Fibroblast of lung (primary cell): ENCODE measurements around the gene KIAA1671. TPM values are rescaled to one million over a fixed set of nuclear protein-coding genes. Genes with fewer than 3 reads are reported as not detected.

ENCODE experiments used
- DNase-seq, 2 donors: peaks; one replicate each; pipeline versions ENCODE4 v3.0.0 to v3.0.0-alpha.2; 2010; ENCODE audit warnings: low read depth in 2 of 2
- H2AFZ ChIP-seq: 2 replicates; pipeline ENCODE4 v1.5.1; 2012; ENCODE audit warnings: low read length, control low read depth, inconsistent platforms
- H3K27ac ChIP-seq: 2 replicates; pipeline ENCODE4 v1.5.1; 2011; ENCODE audit warnings: low read length, control low read depth; ENCODE audit not compliant: insufficient read depth
- H3K27me3 ChIP-seq: 2 replicates; pipeline ENCODE4 v1.5.1; 2011; ENCODE audit warnings: mild to moderate bottlenecking, low read length; ENCODE audit not compliant: control insufficient read depth, insufficient read depth
- H3K36me3 ChIP-seq: 2 replicates; pipeline ENCODE4 v1.5.1; 2011; ENCODE audit warnings: low read length; ENCODE audit not compliant: control insufficient read depth, insufficient read depth
- H3K4me1 ChIP-seq: 2 replicates; pipeline ENCODE4 v1.5.1; 2011; ENCODE audit warnings: low read length; ENCODE audit not compliant: control insufficient read depth, insufficient read depth; ENCODE audit errors: extremely low read depth
- H3K4me2 ChIP-seq: 2 replicates; pipeline ENCODE4 v1.5.1; 2011; ENCODE audit warnings: low read length, control low read depth; ENCODE audit not compliant: insufficient read depth; ENCODE audit errors: extremely low read depth
- H3K4me3 ChIP-seq, 4 experiments: fragments of 200-600 bp in 1 of 4; sonication (generic) in 1 of 4; replicated peaks in 1 of 4; 2 replicates each; pipeline ENCODE4 v1.5.1; 2011 to 2016; ENCODE audit warnings: low read length in 4 of 4, low read depth in 3 of 4, mild to moderate bottlenecking in 3 of 4, control low read depth in 2 of 4, inconsistent platforms in 1 of 4, mixed read lengths in 1 of 4; ENCODE audit not compliant: insufficient read depth in 1 of 4; ENCODE audit errors: control extremely low read depth in 1 of 4
- H3K79me2 ChIP-seq: 2 replicates; pipeline ENCODE4 v1.5.1; 2012; ENCODE audit warnings: mild to moderate bottlenecking, low read length, inconsistent platforms; ENCODE audit not compliant: control insufficient read depth, insufficient read depth
- H3K9ac ChIP-seq: 2 replicates; pipeline ENCODE4 v1.5.1; 2011; ENCODE audit warnings: mild to moderate bottlenecking, low read length, control low read depth; ENCODE audit not compliant: insufficient read depth
- H3K9me3 ChIP-seq: 2 replicates; pipeline ENCODE4 v1.5.1; 2012; ENCODE audit warnings: low read depth, low read length; ENCODE audit not compliant: control insufficient read depth, insufficient read depth
- H4K20me1 ChIP-seq: 2 replicates; pipeline ENCODE4 v1.5.1; 2011; ENCODE audit warnings: low read length; ENCODE audit not compliant: control insufficient read depth, insufficient read depth; ENCODE audit errors: extremely low read depth
- CTCF ChIP-seq, 2 donors: IDR thresholded peaks in 1 of 2; conservative IDR thresholded peaks in 1 of 2; 1 replicate in 1 of 2; 2 replicates in 1 of 2; pipeline ENCODE4 v1.5.1; 2011 to 2012; ENCODE audit warnings: low read length in 2 of 2, control low read depth in 1 of 2, inconsistent platforms in 1 of 2, low read depth in 1 of 2, mild to moderate bottlenecking in 1 of 2
- EZH2 ChIP-seq: IDR thresholded peaks from 2 replicates; pipeline ENCODE4 v1.5.1; 2012; ENCODE audit warnings: low read length, control low read depth, mild to moderate bottlenecking; ENCODE audit errors: missing control alignments
- polyA plus RNA-seq, 2 donors: library from polyadenylated mRNA; depleted of rRNA in 1 of 2; stranded (reverse) in 1 of 2; unstranded in 1 of 2; fragments of >200 nt; gene quantifications; 2 replicates each; pipeline ENCODE4 v1.2.1, GENCODE V29; 2011 to 2012; ENCODE audit warnings: missing spikeins in 1 of 2
- total RNA-seq: library from RNA; depleted of rRNA; stranded (reverse); fragments of >200 nt; gene quantifications from 2 replicates; pipeline ENCODE4 v1.2.1, GENCODE V29; 2014

The KIAA1671 gene
- total and polyA plus RNA-seq, 2 donors (not counting 1 experiment from before 2014, with no cell fraction given): 0.34 to 1.3 TPM

GRCh38 chr22:24984122-24984521, 31.6 kb downstream of the KIAA1671 start:
- Histone ChIP-seq H3K36me3 (no peaks in the 10 kb centered on the region), H2AFZ (no peak overlapping the region), H3K4me3 (no peak overlapping the region), H3K9me3 (no peaks in the 10 kb centered on the region), H4K20me1 (no peaks in the 10 kb centered on the region), H3K4me1 (no peaks in the 10 kb centered on the region), H3K79me2 (no peaks in the 10 kb centered on the region), H3K9ac (no peak overlapping the region), H3K4me2 (no peak overlapping the region), H3K27ac (no peak overlapping the region), H3K27me3 (no peaks in the 10 kb centered on the region)
- TF ChIP-seq EZH2 (no peak), CTCF (conservative IDR thresholded peaks at IDR 0.05 in 1 of 2, IDR thresholded peaks at IDR 0.05 in 1 of 2; ENCODE audit: low read depth in 1 of 2, low read length in 2 of 2) (no peak)
- no peak for DNase-seq

- Histone ChIP-seq H3K27ac (peak overlapping the region; percentile 15), H3K4me3 (no peak overlapping the region), H4K20me1 (no peaks in the 10 kb centered on the region), H3K4me1 (no peaks in the 10 kb centered on the region), H3K36me3 (no peaks in the 10 kb centered on the region), H3K4me2 (no peak overlapping the region), H3K27me3 (no peaks in the 10 kb centered on the region), H3K79me2 (no peaks in the 10 kb centered on the region), H3K9ac (no peak overlapping the region), H2AFZ (no peak overlapping the region), H3K9me3 (no peaks in the 10 kb centered on the region)
- DNase-seq: peak; percentile 73 to 95
- TF ChIP-seq EZH2 (no peak), CTCF (conservative IDR thresholded peaks at IDR 0.05 in 1 of 2, IDR thresholded peaks at IDR 0.05 in 1 of 2; ENCODE audit: low read depth in 1 of 2, low read length in 2 of 2) (no peak)
Measured at GRCh38 chr22:24985826-24986214, 33.3 kb downstream of the KIAA1671 start.

GRCh38 chr22:24986816-24987215, 34.3 kb downstream of the KIAA1671 start:
- Histone ChIP-seq H3K4me3 (no peak overlapping the region), H4K20me1 (no peaks in the 10 kb centered on the region), H3K27ac (no peak overlapping the region), H2AFZ (no peak overlapping the region), H3K4me2 (no peak overlapping the region), H3K4me1 (no peaks in the 10 kb centered on the region), H3K27me3 (no peaks in the 10 kb centered on the region), H3K36me3 (no peaks in the 10 kb centered on the region), H3K9ac (no peak overlapping the region), H3K79me2 (no peaks in the 10 kb centered on the region), H3K9me3 (no peaks in the 10 kb centered on the region)
- no peak for DNase-seq
- TF ChIP-seq CTCF (conservative IDR thresholded peaks at IDR 0.05 in 1 of 2, IDR thresholded peaks at IDR 0.05 in 1 of 2; ENCODE audit: low read depth in 1 of 2, low read length in 2 of 2) (no peak), EZH2 (no peak)
